Measurements from ENCODE around the gene SLC12A5. TPM values are rescaled to one million over a fixed set of nuclear protein-coding genes. Genes with fewer than 3 reads are reported as not detected.
A peak's percentile ranks its signal among the peaks of the same experiment; 100 is the strongest.

Gene SLC12A5
- total RNA-seq, 1 experiment from 2014 or later: 20.9 TPM

DNA sequence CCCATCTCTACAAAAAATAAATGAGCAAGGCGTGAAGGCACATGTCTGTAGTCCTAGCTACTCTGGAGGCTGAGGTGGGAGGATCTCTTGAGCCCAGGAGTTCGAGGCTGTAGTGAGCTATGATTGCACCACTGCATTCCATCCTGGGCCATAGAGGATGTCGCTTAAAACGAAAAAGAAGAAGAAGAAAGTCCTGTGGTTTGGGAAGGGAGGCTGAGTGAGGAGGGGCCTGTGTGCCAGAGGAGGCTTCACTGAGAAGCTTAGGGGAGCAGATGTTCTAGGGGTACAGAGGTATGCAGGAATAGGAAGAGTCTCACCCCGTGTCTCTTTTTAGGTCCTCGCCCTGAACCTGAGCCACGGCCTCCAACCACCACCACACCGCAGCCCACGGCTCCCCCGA, 16.1 kb upstream of the SLC12A5 start:
- no peaks in the 10 kb centered on the region for H3K36me3 ChIP-seq (ENCODE audit: insufficient read depth, low read length, poor library complexity, severe bottlenecking)
- no peak overlapping the region for H3K27ac ChIP-seq (ENCODE audit: low read depth, low read length, poor library complexity, severe bottlenecking)
- H3K4me1 ChIP-seq (ENCODE audit: insufficient read depth, low read length, poor library complexity, severe bottlenecking): peaks cover 25% of the 10 kb centered on the region
- no peak for DNase-seq (ENCODE audit: low spot score)
- intact Hi-C loops (cut with micrococcal nuclease; ENCODE audit: unreplicated experiment): no loop called here
- no peaks in the 10 kb centered on the region for H3K9me3 ChIP-seq (ENCODE audit: low read depth, low read length, poor library complexity, severe bottlenecking)
- CTCF ChIA-PET: interaction anchor here (3.0 kb wide), 1 partner anchor 26 kb away, joined by 12 read pairs; no protein-coding TSS in a partner anchor
- H3K27me3 ChIP-seq (replicated peaks; ENCODE audit: insufficient read depth, low read depth, low read length, poor library complexity): no peaks in the 10 kb centered on the region
- BruUV-seq (replicated peaks): no TSS peak
- no peak overlapping the region for H3K4me3 ChIP-seq (ENCODE audit: low read depth, low read length, poor library complexity, severe bottlenecking)
- POLR2A ChIA-PET (ENCODE audit: low non-redundant PET): no interaction called here
- TF ChIP-seq CTCF (conservative IDR thresholded peaks at IDR 0.05; ENCODE audit: low read depth, low read length) (no peak), EZH2 (IDR thresholded peaks at IDR 0.05; ENCODE audit: borderline replicate concordance, low read depth, low read length, poor library complexity, severe bottlenecking) (no peak)

GRCh38 chr20:46013322-46013828, 15.6 kb upstream of the SLC12A5 start:
- Histone ChIP-seq H3K27ac (ENCODE audit: low read depth, low read length, poor library complexity, severe bottlenecking) (no peak overlapping the region), H3K9me3 (ENCODE audit: low read depth, low read length, poor library complexity, severe bottlenecking) (no peaks in the 10 kb centered on the region), H3K4me3 (ENCODE audit: low read depth, low read length, poor library complexity, severe bottlenecking) (peak overlapping the region; percentile 41), H3K36me3 (ENCODE audit: insufficient read depth, low read length, poor library complexity, severe bottlenecking) (no peaks in the 10 kb centered on the region), H3K27me3 (replicated peaks; ENCODE audit: insufficient read depth, low read depth, low read length, poor library complexity) (no peaks in the 10 kb centered on the region), H3K4me1 (ENCODE audit: insufficient read depth, low read length, poor library complexity, severe bottlenecking) (peaks cover 20% of the 10 kb centered on the region)
- POLR2A ChIA-PET (ENCODE audit: low non-redundant PET): no interaction called here
- DNase-seq (ENCODE audit: low spot score): no peak
- TF ChIP-seq EZH2 (IDR thresholded peaks at IDR 0.05; ENCODE audit: borderline replicate concordance, low read depth, low read length, poor library complexity, severe bottlenecking) (no peak), CTCF (conservative IDR thresholded peaks at IDR 0.05; ENCODE audit: low read depth, low read length) (no peak)
- intact Hi-C loops (cut with micrococcal nuclease; ENCODE audit: unreplicated experiment): no loop called here
- BruUV-seq (replicated peaks): no TSS peak
- CTCF ChIA-PET: interaction anchor here (3.0 kb wide), 1 partner anchor 26 kb away, joined by 12 read pairs; no protein-coding TSS in a partner anchor

GRCh38 chr20:46013829-46014516, 15.0 kb upstream of the SLC12A5 start:
- BruUV-seq (replicated peaks): no TSS peak
- TF ChIP-seq EZH2 (IDR thresholded peaks at IDR 0.05; ENCODE audit: borderline replicate concordance, low read depth, low read length, poor library complexity, severe bottlenecking) (no peak), CTCF (conservative IDR thresholded peaks at IDR 0.05; ENCODE audit: low read depth, low read length) (peak; percentile 84)
- H3K4me3 ChIP-seq (ENCODE audit: low read depth, low read length, poor library complexity, severe bottlenecking): peak overlapping the region; percentile 41

More at GRCh38 chr20:46013829-46014516, 15.0 kb upstream of the SLC12A5 start:
- no peaks in the 10 kb centered on the region for H3K36me3 ChIP-seq (ENCODE audit: insufficient read depth, low read length, poor library complexity, severe bottlenecking)
- peak; percentile 76 for DNase-seq (ENCODE audit: low spot score)
- POLR2A ChIA-PET (ENCODE audit: low non-redundant PET): no interaction called here
- no peaks in the 10 kb centered on the region for H3K27me3 ChIP-seq (replicated peaks; ENCODE audit: insufficient read depth, low read depth, low read length, poor library complexity)
- H3K4me1 ChIP-seq (ENCODE audit: insufficient read depth, low read length, poor library complexity, severe bottlenecking): peaks cover 14% of the 10 kb centered on the region
- CTCF ChIA-PET: interaction anchor here (0.8 to 3.0 kb wide), 4 partner anchors 9 to 74 kb away, joined by 3 to 12 read pairs (median 4); no protein-coding TSS in a partner anchor
- intact Hi-C loops (cut with micrococcal nuclease; ENCODE audit: unreplicated experiment): no loop called here
- H3K27ac ChIP-seq (ENCODE audit: low read depth, low read length, poor library complexity, severe bottlenecking): no peak overlapping the region
- H3K9me3 ChIP-seq (ENCODE audit: low read depth, low read length, poor library complexity, severe bottlenecking): no peaks in the 10 kb centered on the region
